ENCODE measurements around the gene TNN.
A peak's percentile ranks its signal among the peaks of the same experiment; 100 is the strongest.

Gene TNN

DNA sequence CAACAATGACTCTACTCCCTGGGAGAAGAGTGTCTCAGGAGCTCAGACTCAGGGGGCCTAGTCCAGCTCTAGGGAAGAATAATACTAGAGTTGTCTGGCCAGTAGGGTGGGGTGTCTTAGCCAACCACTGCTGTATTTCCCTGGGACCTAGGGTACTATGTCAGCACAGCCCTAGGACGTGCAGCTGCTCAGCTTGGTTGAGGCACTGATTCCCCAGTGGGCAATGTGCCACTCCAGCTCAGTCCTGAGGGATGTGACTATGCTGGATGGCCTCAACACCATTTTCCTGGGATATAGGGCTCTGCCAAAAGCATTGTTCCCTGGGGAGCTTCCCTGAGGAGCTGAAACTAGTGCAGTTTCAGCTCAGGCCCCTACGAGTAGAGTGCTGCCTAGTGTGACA, 47.4 kb downstream of the TNN start:
- DNase-seq, result no peak

DNA sequence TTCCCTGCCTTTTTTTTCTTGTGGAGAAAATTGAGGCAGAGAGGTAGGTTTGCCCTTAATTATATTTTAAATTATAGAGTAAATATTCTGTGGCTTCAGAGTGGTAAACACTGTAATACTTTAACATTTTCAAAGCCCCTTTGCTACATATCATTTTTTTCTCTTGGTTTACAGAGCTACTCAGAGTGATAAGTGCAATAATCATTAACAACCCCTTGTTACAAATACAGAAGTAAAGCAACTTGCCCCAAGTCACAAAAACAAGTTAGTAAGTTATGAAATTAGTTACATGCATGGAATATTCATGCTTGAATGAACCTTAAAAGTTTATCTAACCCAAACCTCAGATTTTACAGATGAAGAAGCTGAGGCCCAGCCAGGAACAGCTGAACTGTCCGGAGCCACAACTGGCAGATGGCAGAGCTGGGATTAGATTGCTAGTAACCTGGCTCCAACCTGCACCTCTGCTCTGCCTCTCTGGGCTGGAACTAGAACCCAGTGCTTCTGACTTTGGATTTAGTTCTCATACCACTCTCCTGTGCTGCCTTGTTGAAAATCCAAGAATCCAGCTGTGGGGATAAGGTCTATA, 48.7 kb downstream of the TNN start:
- DNase-seq, result no peak

DNA sequence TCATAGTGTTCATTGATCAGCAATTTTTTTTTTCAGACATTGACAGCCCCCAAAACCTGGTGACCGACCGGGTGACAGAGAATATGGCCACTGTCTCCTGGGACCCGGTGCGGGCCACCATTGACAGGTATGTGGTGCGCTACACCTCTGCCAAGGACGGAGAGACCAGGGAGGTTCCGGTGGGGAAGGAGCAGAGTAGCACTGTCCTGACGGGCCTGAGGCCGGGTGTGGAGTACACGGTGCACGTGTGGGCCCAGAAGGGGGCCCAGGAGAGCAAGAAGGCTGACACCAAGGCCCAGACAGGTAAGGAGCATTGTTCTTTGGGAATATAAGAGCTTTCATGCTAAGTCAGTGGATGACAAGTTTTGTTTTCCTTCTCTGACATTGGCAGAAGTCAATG, 49.3 kb downstream of the TNN start:
- DNase-seq, result no peak

DNA sequence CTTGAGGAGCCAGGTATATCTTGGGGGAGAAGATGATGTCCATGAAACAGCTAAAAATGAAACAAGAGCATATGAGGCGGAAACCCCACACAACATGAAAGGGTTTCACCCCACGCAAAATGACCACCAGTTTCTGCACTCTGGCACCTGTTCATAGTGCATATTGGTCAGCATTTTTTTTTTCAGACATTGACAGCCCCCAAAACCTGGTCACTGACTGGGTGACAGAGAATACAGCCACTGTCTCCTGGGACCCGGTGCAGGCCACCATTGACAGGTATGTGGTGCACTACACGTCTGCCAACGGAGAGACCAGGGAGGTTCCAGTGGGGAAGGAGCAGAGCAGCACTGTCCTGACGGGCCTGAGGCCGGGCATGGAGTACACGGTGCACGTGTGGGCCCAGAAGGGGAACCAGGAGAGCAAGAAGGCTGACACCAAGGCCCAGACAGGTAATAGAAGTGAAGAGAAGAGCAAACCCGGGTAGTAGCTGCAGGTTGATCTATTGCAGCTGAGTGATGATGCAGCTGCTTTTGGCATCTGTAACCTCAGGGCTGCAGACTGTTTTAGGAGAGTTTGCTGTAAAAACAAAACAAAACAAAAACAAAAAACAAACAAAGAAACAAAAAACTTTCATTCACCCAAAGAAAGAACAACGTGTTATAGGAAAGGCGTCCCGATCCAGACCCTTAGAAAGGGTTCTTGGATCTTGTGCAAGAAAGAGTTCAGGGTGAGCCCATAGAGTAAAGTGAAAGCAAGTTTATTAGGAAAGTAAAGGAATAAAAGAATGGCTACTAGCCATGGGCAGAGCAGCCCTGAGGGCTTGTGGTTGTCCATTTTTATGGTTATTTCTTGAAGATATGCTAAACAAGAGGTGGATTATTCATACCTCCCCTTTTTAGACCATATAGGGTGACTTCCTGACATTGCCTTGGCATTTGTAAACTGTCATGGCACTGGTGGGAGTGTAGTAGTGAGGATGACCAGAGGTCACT, 51.0 kb downstream of the TNN start:
- DNase-seq, result no peak

DNA sequence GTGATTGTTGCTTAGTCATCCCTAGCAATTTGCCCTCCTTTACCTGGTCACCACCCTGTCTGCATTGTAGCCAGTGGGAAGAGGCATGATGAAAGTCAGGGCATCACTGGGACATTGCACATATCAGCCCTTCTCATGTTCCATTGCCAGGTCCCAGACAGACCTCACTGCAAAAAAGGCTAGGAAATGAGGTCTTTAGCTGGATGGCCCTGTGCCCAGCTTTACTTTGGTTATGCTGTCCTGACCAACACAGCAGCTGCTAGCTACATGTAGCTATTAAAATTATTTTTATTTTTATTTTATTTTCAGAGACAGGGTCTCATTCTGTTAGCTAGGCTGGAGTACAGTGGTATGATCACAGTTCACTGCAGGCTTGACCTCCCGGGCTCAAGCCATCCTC, 52.9 kb downstream of the TNN start:
- DNase-seq, result no peak

DNA sequence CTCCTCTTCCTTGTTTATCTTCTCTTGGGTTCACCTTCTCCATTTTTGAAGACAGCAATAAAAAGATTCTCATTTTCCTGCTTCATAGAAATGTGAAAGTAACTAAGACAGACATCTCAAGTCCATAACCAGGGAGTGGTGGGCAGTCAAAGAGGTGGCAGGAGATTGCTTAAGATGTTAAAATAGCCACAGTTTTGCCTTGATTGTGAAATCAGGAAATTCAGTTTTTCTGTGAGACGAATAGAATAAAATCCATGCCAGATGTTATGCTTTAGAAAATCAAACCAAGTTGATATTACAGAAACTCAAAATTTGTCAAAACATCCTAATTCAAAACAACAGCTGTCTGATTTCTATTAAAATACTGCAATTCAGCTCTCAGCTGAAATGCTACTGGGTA, 57.2 kb downstream of the TNN start:
- DNase-seq, result peak; percentile 52 to 62 (median 61)

DNA sequence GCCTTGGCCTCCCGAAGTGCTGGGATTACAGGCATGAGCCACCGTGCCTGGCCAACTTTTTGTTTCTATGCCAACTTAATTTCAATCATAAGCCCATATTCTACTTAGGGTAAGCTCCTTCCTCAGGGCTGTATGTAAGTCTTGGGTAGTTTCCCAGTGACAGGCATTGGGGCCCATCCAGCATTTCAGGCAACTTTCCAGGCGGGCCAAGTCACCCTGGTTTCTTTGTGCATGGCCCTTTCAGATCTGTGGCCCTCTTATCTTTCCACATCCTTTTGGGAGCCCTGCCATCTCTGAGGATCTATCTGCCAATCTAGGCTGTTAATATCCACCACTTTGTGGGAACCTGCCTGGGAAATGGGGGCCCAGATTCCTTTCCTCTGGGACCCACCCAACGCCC, 58.7 kb downstream of the TNN start:
- DNase-seq, result peak in 2 of 3 donors; percentile 18 to 45

DNA sequence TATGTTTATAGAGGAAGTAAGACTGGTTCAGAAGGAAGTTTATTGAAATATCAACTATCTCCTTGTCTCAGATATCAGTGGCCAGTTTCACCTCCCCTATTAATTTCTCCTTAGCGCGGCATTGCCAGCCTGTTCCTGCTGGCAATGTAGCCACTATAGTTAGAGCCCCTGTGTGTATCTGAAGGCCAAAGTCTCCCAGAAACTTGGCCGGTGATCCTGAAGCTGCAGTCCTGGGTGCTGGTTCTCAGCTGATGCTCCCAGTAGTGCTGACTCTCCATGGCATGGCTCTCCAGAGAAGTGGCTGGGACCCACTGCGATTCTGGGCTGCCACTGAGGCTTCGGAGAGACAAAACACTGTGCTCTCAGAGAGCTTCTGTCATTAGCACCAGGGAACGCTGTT, 59.9 kb downstream of the TNN start:
- DNase-seq, result peak in 1 of 3 donors; percentile 13

DNA sequence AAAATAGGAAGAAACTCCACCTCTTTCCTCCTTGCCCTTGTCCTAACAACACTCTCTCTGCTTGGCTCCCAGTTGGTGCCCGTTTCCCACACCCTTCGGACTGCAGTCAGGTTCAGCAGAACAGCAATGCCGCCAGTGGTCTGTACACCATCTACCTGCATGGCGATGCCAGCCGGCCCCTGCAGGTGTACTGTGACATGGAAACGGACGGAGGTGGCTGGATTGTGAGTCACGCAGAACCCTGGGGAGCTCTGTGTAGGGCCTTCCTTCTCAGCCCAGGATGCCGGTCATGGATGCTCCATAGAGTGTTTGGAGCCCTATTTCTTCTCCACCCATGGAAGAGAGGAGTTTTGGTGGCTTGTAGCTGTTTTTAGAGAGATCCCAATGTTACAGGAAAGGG, 60.9 kb downstream of the TNN start:
- DNase-seq, result no peak

DNA sequence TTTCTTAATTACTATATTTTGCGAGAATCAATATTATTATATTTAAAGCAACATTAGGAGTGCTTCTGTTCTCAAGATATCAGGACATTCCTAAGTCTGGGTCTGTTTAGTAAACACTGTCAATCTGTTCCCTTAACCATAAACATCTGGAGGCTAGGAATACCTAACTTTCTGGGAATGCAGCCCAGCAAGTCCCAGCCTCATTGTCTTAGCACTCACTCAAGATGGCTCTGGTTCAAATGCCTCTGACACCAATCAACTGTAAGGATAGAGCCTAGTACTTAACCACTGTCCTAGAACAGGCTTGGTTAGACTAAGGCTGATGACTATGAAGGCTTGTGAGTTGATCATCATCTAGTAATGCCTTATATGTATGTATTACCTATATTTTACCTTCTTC, 61.5 kb downstream of the TNN start:
- no peak for DNase-seq

DNA sequence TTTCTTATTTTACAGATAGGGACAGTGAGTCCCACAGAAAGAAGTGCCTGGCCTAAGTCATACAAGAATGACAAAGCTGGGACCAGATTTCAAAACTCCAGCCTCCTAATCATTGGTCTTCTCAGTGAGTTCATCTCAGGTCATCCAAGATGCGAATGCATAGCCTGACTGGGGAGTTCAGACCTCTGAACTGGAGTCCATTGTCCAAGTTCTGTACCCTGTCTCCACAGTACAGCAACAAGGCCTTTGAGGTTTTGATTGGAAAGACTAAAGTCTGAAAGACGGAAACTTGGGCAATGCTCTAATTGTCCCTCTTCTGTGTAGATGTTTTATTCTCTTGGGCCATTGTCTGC, 62.0 kb downstream of the TNN start:
- DNase-seq, result peak; percentile 22 to 49 (median 32)

DNA sequence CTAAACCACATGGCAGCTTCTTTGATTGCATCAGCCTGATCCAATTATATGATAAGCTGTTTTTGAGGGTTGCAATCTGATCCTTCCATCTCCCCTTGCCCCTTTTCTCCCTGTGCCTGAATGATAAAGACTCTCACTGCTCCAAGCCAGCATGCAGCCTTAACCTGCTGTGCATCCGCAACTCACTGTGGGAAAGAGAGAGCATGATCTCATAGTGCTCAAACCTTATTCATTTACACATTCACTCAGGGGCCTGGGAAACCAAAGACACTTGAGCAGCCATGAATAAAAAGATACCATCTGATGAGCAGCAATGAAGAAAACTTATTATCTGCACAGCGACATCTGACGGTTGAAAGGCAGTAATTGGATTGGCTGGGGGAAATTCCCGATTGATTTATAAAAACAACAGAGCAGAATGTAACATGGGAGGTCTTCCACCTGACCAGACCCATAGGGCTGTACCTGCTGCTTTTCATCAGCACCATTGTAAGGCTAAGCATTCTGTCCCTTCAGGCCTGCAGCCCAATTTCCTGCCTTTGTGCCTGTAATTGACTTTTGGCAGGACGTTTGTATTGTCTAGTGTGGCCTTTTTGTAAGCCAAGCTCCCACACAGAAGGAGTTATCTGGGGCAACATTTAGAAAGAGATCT, 62.5 kb downstream of the TNN start:
- DNase-seq, result no peak

DNA sequence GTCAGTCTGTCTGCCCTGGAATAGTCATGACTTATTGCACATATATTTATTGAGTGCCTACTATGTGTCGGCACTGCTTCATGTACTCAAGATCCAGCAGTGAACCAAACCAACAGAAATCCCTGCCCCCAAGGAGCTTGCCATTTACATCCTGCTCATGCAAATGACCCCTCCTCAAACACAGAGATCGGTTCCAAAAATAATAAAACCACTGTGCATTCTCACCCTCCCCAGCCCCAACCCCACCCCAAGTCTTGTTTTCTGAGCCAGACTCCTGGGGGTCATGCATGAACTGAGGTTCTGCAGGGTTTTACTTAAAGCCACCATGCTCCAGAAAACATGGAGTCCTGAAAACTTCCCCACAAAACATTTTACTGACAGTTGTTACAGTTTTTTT, 63.0 kb downstream of the TNN start:
- no peak for DNase-seq

DNA sequence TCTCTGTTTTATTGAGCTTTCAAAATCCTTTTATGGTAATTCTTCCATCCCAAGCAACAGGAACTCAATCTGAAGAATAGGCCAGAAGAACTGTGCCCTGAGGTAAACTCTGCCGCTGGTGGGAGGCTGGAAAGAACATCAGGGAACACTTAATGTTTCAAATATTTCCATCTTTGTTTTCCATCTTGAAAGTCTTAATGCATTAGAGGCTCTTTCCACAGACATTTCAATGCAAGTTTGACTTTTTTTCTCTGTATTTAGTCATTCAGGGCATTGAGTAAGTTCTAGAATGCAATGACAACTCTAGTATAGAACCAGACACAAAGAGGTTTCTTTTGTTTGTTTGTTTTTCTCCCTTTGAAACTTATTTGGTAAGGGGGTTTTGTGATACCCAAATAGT, 63.5 kb downstream of the TNN start:
- DNase-seq, result peak in 1 of 3 donors; percentile 22

DNA sequence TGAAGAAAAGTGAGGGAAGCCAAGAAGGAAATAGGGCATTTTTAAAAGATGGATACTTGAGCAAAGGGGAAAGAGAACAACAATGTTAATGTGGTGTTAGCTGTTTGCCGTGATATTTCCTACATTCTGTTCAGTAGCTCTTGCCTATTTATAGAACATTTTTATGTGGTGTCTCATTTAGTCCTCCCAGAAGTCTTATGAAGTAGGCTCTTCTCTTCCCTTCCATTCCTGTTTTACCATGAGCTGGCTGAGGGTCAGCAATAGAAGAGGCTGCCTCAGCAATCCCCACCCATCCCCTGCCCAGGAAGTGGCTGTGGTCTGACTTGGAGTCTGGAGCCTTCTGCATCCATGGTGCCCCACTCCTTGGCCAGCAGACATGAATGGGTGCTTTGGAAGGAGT, 64.8 kb downstream of the TNN start:
- DNase-seq, result no peak

DNA sequence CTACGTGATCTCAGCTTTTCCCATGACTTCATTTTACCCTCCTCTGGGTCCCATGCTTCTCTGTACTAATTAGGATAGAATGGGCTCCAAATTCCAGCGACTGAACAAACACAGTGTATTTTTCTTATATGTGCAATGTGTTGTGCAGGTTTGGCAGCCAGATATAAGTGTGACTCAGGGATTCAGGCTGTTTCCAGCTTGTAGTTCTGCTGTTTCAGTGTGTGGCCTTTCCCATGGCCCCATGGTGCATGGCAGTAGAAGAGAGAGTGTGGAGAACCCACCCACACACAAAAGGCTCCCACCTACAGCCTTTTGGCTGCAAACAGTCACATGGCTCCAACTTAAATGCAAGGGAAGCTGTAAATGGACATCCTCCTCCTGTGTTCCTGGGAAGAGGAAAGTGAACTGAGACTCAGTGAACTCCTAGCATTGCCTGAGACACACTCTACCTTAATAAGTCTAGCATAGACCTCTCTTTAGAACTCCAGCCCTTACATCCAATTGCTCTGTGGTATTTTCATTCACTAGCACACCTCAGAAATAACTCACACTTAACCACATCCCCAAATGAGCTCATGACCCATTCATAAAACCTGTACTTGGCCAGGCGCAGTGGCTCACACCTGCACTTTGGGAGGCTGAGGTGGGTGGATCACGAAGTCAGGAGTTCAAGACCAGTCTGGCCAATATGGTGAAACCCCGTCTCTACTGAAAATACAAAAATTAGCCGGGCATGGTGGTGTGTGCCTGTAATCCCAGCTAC, 66.2 kb downstream of the TNN start:
- peak; percentile 65 to 76 (median 68) for DNase-seq

DNA sequence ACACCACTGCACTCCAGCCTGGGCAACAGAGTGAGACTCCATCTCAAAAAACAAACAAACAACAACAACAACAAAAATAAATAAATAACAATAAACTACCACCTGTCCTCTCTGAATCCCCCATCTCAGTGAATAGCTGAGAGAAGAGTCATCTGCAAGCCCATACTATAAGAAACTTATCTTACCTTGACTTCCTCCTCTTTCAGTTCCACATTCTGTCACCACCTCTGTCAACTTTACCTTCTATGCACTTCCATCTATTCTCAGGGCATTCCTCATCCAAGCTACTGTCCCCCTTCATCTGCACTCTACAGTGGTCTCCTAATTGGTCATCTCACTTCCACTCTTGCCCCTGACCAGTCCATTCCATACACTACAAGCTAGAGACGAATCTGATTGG, 66.9 kb downstream of the TNN start:
- no peak for DNase-seq

DNA sequence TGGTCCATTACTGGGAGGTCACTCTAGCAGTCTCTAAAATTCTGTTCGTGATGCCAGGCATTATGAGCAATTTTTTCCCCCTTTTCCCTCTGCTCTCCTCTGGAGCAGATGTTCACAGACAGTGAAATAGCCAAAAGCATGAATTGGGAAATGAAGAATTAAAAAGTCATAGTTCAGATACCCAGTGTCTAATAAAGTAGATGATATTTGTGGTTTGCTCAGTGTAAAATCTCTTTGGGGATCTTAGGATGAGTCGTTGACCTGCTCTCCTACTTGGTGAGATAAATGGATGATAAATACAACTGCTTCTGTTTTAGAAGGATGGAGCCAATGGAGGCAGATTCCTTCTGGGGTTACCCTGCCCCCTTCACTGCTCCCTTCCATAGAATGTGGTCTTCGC, 68.6 kb downstream of the TNN start:
- DNase-seq, result no peak

DNA sequence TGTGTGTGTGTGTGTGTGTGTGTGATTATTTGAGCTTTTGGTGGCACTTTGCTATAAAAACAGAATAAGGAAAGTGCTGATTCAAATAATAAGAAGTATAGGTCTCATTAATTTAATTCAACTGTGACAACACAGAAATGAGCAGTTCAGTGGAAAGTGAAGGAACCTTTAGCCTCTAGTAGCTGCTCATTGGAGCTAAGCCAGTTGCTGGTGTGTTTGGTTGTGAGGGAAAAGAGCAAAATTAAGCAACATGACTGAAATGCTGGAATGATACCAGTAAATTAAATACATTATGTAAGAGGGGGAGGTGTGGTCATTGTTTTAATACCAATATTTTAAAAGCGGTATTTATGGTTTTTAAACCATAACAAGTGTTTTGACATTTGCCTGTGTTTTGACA, 69.7 kb downstream of the TNN start:
- DNase-seq, result no peak

DNA sequence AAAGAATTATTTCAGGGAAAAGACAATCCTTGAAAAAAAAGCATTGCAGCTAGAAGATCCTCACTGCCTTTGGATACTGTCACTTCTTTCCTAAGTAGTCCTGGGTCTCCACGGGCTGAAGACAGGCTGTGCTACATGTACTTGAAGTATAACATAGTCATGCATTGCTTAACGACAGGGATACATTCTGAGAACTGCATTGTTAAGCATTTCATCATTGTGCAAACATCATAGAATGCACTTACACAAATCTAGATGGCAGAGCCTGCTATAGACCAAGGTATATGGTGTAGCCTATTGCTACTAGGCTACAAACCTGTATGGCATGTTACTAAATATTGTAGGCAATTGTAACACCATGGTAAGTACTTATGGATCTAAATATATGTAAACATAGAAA, 70.9 kb downstream of the TNN start:
- no peak for DNase-seq

DNA sequence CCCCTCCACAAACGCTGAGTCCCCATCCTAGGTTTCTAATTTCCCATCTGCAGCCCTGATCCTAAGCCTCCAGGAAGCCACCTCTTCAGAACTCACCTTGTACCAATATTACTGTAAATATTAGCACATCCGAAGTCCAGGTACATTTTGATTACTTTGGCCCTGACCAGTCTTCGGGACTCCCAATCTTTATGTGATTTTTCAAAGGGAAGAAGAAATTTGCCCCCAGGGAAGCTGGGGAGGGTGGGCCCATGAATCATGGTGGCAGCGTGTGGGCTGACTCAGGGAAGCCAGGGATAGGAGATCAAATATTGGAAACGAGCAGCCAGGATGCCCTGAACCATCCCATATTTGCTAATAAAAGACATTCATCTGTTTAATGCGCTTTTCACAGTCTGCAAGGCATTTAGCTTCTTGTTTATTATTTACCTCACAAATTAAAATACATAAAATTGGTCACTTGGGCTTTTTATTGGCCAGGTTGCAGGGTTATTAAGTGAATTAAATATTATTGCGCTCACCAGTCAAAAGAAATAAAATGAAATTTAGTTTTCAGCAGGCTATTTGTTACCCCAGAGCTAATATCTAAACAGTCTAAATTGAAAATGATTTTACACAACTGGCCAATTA, 78.4 kb downstream of the TNN start:
- no peak for DNase-seq

DNA sequence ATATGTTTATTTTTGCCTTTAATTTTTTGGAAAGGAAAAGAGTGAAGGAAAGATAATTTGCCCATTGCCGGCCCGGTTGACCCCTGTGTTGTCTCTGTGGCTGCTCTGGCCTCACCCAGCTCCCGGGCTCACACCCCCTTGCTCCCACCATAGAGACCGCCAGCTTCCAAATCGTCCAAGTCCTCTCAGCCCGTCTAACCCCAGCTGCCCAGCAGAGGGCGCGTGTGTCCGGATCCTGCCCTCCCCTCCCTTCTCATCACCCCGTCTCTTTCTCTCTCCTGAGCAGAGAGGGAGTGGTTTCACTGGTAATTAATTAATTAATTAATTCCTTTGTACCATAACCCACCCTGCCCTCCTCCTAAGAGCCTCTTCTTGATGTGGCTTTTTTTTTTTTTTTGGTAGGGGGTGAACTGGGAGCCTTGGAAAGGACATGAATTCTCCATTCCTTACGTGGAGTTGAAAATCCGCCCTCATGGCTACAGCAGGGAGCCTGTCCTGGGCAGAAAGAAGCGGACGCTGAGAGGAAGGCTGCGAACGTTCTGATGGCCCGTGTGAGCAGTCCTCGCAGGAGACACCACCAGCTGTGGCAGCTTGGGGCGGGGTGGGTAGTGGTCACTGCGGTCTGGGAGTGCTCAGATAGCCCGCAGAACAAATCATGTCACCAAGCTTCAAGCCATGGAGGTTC, 79.0 kb downstream of the TNN start:
- peak; percentile 66 to 84 (median 75) for DNase-seq
